C4-2B (cell line): ENCODE measurements around the gene DNAJC15.

Experiments
- H3K27ac ChIP-seq: fragments of 450-650 bp; 2 replicates; pipeline ENCODE4 v1.5.1; 2017
- ZFX ChIP-seq: fragments of 450-650 bp; IDR thresholded peaks from 2 replicates; pipeline ENCODE4 v1.6.1; 2017
- TF ChIP-seq, protein P1 (sequence below): fragments of 450-650 bp; conservative IDR thresholded peaks from 2 replicates; pipeline ENCODE4 v1.5.1; 2017; ENCODE audit warnings: mild to moderate bottlenecking

The DNAJC15 gene

DNA sequence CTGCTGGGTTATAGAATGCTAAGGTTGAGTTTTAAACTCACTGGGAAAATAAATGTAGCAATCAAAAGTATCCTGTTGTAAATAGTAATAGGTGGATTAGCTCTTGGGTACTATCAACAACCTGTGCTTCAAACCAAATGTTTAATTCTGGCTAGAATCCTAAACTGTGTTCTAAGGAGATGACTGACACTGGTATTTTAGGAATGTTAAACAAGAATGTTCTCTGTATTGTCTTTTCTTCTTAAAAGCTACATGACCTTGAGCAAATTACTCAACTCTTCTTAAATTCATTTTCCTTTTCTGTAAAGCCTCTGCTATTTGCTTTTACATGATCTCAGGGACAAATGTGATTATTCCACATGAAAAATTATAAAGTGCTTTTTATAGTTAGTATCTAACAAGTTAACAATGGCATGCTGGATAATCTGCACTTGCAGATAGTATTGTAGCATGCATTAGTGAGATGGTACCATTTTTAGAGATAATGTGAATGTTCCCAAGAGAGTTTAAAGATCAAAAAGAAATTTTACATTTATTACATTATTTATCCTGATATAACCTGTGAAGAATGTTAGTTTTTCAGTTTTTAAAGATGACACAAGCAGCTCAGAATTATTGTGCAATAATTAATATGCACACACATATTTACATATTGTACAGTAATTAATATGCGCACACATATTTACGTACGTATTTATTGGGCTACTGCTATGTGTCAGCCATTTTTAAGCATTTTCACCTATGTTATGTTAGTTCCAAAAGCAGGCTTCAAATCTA lies 17.7 kb upstream of the DNAJC15 start:
- TF ChIP-seq, protein P1, sequence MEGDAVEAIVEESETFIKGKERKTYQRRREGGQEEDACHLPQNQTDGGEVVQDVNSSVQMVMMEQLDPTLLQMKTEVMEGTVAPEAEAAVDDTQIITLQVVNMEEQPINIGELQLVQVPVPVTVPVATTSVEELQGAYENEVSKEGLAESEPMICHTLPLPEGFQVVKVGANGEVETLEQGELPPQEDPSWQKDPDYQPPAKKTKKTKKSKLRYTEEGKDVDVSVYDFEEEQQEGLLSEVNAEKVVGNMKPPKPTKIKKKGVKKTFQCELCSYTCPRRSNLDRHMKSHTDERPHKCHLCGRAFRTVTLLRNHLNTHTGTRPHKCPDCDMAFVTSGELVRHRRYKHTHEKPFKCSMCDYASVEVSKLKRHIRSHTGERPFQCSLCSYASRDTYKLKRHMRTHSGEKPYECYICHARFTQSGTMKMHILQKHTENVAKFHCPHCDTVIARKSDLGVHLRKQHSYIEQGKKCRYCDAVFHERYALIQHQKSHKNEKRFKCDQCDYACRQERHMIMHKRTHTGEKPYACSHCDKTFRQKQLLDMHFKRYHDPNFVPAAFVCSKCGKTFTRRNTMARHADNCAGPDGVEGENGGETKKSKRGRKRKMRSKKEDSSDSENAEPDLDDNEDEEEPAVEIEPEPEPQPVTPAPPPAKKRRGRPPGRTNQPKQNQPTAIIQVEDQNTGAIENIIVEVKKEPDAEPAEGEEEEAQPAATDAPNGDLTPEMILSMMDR, result no peak
- no peak for TF ChIP-seq ZFX
- no peak overlapping the region for H3K27ac ChIP-seq

DNA sequence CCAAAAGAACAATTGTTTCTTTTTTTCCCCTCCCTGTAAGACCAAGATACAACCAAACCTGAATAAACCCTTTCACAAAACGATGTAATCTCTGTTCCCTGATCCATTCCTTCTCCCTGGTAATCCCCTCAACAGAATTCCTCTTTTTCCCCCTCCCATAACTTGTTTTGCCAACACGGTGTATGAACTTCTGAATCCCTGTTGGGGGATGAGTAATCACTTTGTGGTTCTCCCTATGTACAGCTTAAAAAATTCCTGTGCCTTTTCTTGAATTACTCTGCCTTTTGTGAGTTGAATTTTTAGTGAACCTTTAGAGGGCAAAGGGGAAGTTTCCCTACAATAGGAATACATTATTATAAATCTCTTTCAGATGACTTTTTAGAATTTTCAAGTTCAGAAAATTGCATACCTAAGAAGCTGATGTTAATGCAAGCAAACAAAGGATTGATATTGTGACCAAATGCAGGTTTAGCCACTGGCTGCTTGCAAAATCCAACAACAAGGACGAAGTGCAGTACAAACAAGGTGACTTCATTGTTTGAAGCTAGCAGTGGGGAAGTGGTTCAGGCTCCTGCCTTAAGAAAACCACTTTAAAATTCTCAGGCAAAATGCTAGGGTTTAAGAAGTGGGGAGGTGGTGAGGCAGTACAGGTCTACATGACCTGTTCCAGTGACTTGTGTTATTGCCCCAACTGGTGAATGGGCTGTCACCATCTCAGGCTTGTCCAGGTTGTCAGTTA lies 16.3 kb upstream of the DNAJC15 start:
- H3K27ac ChIP-seq, result no peak overlapping the region
- no peak for TF ChIP-seq ZFX
- TF ChIP-seq, protein P1, result no peak

DNA sequence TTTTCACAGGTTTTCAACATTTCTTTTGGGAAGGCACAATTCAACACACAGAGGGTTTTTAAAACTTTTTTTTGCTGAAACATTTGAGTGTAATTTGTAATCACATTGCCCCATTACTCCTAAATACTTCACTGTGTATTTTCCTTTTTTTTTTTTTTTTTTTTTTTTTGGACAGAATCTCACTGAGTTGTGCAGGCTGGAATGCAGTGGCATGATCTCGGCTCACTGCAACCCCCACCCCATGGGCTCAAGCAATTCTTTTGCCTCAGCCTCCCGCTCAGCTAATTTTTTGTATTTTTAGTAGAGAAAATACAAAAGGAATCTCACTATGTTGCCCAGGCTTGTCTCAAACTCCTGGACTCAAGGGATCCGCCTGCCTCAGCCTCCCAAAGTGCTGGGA lies 14.8 kb upstream of the DNAJC15 start:
- TF ChIP-seq, protein P1, result no peak
- TF ChIP-seq ZFX, result no peak

DNA sequence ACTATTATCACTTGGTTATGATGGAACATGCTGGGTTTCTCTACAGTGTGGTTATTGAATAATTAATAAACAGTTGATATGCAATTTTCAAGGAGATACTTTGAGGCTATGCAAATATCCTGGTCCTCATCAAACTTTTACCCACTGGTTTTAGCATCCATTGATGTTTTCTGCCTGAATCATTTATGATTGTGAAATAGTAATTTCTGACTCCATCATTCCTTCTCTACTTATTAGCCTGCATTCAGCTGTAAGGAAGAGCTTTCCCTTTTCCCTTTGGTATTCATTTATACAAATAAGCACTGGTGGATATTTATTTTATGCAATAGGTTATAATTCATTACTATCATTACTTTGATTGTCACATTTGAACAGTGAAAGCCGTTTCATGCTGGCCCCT lies 13.9 kb upstream of the DNAJC15 start:
- no peak overlapping the region for H3K27ac ChIP-seq
- TF ChIP-seq ZFX, result no peak
- TF ChIP-seq, protein P1, result no peak

More for the DNA sequence above, 14.8 kb upstream of the DNAJC15 start:
- H3K27ac ChIP-seq, result no peak overlapping the region

DNA sequence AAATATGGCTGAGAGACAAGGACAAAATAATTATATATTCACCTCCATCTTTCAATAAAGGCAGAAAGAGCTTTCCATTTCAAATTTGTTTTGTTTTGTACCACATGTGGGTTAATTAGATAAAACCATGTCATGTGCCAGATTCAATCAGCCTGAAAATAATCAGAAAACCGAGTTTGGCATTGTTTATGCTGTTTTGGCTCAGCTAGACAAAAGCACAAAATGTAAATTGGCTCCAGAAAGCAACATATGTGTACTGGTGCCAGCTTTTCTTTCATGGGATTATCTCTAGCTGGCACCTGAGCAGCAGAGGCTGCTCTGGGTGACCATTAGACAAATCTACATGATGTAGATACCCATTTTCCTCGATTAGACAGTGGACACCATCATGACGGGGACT lies 9.2 kb upstream of the DNAJC15 start:
- TF ChIP-seq, protein P1, result no peak
- no peak for TF ChIP-seq ZFX
- H3K27ac ChIP-seq, result no peak overlapping the region

DNA sequence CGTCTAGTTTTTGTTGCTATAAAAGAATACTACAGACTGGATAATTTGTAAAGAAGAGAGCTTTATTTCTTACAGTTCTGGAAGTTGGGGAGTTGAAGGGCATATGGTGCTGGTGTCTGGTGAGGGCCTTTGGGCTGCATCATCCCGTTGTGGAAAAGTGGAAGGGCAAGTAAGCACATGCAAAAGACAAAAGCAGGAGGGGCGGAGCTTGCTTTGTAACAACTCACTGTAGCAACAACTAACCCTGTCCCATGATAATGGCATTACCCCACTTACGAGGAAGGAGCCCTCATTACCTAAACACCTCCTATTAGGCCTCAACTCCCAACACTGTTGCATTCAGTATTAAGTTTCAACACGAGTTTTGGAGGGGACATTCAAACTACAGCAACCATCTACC lies 7.2 kb upstream of the DNAJC15 start:
- no peak overlapping the region for H3K27ac ChIP-seq
- TF ChIP-seq, protein P1, result no peak
- no peak for TF ChIP-seq ZFX

DNA sequence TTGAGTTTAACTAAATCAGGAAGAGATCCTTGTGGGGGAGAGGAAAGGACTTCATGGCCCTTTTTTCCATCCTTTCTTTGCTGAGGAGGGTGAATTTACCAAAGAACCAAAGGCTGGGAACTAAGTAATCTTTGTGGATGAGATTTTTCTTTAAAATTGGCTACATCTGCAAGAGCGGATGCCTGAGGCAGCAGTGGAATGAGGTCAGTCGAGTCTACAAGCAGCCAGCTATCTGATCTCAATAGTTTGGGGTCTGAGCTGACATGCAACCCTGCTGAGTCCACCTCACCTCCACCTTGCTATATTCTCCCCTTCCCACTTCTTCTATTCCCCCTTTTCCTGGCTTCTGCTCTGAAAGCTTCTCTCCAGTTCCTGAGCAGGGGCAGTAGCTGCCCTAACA lies 3.6 kb upstream of the DNAJC15 start:
- no peak overlapping the region for H3K27ac ChIP-seq
- TF ChIP-seq ZFX, result no peak
- TF ChIP-seq, protein P1, result no peak
